ENCODE results near the gene LARGE1.

The LARGE1 gene

GRCh38 chr22:33776491-33776890 is 143.8 kb downstream of the LARGE1 start:
- DNase-seq (ENCODE audit: low read depth, low spot score) = no peak

DNA sequence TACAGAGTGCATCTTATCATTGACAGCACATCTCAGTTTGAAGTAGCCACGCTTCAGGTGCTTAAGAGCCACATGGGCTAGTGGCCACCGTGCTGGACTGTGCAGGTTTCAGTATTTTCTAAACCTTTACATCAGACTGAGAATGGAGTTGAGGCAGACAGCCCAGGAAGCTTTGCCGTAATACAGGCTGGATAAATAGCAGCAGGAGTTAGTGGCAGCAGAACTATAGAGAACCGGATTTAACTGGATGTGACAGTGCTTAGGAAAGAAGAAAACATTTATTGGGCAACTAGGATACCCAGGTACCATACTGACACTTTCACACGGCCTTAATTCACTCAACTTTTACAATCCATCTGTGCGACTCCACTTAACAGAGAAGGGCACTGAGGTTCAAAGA is 145.5 kb downstream of the LARGE1 start:
- no peak for DNase-seq (ENCODE audit: low read depth, low spot score)

DNA sequence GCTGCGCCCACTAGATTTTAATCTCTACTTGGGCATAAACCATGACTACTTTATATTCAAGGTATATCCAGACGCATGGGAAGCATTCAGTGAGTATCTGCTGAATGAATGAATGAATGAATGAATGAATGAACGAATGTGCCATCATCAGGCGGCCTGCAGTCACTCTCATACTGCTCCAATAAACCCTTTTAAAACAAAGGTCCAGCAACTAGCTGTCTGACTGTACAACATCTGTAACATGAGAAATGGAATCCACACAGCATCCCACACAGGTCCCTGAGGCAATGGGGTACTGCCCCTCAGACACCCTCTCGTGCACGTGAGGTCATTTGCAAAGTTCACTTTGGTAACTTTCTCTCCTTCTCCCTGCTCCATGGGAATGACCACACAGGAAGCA is 147.5 kb downstream of the LARGE1 start:
- DNase-seq (ENCODE audit: low read depth, low spot score) = no peak

- no peak for DNase-seq (ENCODE audit: low read depth, low spot score)
Measured at GRCh38 chr22:33771136-33771535, 149.1 kb downstream of the LARGE1 start.

DNA sequence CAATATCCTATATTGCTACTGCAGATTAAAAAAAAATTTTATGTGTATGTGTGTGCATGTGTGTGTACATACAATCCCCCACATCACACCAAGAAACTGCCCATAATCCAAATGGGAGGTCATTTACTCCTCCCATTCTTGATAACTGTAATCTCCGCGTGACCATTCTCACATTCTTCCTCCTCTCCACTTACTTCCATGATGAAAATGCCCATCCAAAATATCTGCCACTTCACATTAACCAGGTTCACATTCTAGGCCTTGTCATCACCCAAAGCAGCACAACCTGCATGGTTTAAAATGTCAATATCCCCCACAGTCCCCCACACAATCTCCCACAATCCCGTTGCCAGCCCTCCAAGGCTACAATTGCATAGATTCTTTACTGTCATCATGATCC is 149.6 kb downstream of the LARGE1 start:
- DNase-seq (ENCODE audit: low read depth, low spot score) = no peak

GRCh38 chr22:33766091-33766490 is 154.2 kb downstream of the LARGE1 start:
- DNase-seq (ENCODE audit: low read depth, low spot score) = no peak

DNA sequence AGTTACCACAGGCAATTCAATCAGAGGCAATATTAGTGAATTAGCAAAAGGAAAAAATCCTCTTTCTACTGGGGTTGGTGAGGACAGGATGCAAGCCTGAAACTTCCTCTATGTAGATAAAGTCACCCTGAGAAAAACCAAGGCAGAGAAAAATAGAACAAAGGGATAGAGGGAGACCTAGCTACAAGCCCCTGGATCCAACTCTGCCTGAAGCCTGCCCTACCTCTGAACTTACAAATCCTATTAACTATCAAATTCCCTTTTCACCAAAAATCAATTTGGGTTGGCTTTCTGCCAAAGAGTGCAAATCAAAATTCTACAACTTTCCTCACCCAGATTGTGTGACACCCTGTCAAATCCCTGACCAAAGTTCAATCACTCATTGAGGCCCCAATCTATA is 161.3 kb downstream of the LARGE1 start:
- no peak for DNase-seq (ENCODE audit: low read depth, low spot score)

DNA sequence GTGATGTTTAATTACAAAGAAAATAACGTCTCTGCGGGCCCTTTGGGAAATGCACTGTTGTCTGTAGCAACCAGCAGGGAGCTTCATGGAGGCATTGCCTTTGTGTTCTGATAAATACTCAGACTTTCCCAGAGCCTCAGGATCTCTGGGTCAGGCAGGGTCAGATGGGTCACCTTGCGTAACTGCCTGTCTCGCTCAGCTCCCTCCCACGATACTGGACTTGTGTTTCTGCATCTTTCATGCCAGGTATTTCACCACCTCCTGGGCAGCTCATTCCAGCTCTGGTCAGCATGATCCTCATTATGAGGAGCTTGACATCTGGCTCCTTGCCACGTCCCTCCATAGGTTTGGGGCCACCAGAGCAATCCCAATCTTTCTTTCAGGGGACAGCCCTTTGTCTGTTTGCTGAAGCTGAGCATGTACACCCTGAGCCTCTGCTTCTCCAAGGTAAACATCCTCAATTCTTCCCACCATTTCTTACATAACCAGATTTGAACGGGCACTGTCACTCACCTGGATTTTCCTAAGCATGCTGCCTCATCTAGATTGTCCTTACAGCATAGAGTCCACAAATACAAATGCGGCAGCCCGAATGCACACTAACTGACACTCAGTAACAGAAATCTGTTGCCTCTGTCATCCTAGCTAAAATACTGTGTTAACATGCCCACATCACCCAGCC is 162.3 kb downstream of the LARGE1 start:
- no peak for DNase-seq (ENCODE audit: low read depth, low spot score)

DNA sequence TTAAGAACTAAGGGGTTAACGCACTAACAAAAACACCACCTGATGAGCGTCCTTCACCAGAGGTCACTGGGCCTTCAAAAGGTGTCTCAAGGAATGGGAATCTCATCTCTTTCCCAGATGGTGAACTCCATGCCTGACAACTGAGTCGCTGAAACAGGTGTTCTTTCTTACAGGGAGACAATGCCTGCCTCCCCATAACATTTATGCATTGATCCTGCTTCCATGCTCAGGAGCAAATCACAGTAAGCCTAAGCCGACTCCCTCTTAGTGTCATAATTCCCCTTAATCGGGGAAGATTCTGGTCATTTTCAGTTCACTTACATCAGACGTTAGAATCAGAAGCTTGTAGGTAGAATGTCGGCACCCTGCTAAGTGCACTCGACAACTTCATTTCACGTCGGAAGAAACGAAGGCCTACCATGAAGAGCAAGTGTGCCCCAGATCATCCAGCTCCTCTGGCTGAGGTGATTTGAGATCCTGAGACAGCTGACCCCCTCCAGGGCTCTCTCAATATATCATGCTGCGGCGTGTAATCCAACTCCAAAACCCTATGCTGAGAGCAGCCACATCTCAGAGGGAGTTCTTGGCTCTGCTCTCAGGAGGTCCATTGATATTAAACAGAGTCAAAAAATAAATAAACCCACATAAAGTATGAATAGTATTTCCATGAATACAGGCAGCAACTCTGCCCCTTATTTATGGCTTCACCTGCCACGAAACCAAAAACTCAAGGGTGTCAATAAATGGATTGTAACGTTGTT is 163.1 kb downstream of the LARGE1 start:
- no peak for DNase-seq (ENCODE audit: low read depth, low spot score)

DNA sequence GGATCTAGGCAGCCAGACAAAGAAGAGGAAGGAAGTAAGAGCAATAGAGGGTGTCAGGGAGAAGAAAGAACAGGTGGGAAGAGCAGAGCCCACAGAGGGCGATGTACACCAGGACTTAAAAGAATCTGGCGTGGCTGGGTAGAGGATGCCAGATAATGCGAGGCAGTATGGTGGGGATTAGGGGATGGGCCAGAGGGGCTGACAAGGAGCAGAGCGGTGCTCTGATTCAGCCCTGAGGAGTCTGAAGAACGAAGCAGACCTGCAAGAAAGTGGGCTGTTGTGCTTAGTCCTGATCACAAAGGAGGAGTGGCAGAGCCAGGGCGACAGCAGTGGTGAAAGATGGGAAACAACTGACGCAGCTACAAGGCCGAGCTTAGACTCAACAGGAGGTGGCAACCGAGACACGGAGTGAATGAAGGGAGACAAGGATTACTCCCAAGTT is 163.7 kb downstream of the LARGE1 start:
- peak; percentile 47 for DNase-seq (ENCODE audit: low read depth, low spot score)

GRCh38 chr22:33748714-33749113 is 171.6 kb downstream of the LARGE1 start:
- no peak for DNase-seq (ENCODE audit: low read depth, low spot score)

DNA sequence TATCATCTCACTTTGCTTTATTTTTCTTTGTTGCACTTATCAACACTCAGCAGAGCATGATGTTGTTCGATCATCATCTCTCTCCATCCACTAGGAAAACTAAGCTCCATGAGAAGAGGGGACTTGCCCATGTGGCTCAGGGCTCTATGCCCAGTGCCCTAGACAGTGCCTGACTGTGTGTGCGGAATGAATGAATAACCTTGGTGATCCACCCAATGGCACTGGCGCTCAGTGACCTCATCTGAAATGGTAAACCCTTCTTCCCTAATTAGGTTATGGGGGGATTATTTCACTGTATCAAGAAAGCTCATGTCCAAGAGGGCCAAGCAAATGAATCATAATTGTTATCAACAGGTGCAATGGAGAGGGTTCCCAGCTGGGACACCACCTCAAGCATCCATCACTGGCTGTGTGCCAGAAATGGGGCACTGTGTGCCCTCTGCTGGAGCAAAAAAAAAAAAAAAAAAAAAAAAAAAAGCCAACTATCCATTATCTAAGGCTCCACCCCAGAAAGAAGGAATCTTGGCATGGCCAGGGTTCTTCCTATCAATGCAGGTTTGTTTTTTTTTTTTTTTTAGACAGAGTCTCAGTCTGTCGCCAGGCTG is 172.6 kb downstream of the LARGE1 start:
- DNase-seq (ENCODE audit: low read depth, low spot score) = no peak

DNA sequence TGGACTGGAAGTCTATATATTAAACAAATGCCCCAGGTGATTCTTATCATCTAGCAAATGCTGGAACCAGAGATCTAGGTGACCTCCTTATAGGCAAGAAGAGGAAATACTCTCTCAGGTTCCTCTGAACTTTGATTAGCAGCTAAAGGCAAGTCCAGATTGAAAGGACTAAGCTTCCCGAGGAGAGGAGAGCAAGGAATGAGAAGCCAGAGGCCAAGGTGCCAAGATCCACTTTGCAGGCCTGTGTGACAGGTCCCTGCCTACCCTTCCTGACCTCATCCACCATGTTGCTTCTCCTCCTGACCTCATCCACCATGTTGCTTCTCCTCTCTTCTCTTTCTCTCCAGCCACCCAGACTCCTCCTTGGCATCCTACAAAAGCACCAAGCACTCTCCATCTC is 173.2 kb downstream of the LARGE1 start:
- no peak for DNase-seq (ENCODE audit: low read depth, low spot score)

GRCh38 chr22:33746501-33746928 is 173.8 kb downstream of the LARGE1 start:
- DNase-seq (ENCODE audit: low read depth, low spot score) = no peak

DNA sequence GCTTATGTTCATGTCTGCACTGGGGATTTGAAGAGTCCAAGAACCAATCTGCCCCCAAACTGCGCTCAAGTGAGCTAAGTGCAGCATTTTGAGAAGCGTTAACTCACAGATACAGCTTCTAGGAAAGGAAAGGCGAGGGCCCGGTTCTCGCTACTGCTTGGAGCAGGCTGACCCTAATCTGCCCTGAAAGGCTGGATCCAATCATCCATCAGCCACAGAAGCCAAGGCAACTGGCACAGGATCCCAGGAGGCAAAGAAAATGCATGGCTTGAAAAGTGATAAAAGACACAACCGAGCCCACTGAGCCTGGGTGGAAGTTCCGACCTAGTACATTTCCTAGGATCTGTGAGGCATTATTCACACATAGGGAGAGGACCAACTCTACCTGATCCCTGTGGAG is 174.8 kb downstream of the LARGE1 start:
- no peak for DNase-seq (ENCODE audit: low read depth, low spot score)

DNA sequence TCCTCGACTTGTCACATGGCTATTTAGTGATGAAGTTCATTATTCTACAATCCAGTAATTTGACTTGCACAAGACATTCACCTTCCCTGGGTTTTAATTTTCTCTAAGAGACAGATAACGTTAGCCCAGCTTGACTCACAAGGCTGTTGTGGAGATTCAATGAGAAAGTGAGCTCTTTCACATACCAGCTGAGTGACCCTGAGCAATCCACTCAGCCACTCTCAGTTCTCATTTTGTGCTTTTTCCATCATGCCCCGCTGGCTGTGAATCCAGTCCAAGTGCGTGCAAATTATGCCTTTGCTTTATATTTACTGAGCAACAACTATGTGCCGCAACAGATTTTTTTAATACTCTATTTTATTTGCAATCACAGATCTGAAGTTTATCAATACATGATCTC is 176.5 kb downstream of the LARGE1 start:
- no peak for DNase-seq (ENCODE audit: low read depth, low spot score)

DNA sequence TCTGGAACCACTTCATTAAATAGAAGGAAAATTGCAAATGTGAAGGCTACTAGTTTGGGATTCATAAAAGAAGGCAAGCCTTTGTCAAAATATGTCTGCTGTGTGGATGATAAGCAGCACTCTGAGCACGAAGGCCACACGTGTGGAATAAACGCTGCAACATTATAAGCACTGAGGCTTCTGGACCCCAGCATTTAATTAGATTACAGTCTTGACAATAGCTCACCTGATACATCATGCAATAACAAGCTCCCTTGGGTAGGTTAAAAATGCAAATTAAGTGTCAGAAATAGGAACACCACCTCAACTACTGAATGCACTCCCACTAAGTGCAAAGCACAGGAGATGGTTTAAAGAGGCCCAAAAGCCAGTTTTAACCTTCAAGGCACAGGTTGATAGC is 179.3 kb downstream of the LARGE1 start:
- no peak for DNase-seq (ENCODE audit: low read depth, low spot score)

GRCh38 chr22:33739516-33739915 is 180.8 kb downstream of the LARGE1 start:
- DNase-seq (ENCODE audit: low read depth, low spot score) = no peak

GRCh38 chr22:33737662-33738061 is 182.6 kb downstream of the LARGE1 start:
- DNase-seq (ENCODE audit: low read depth, low spot score) = no peak

- no peak for DNase-seq (ENCODE audit: low read depth, low spot score)
Measured at GRCh38 chr22:33735978-33736377, 184.3 kb downstream of the LARGE1 start.

DNA sequence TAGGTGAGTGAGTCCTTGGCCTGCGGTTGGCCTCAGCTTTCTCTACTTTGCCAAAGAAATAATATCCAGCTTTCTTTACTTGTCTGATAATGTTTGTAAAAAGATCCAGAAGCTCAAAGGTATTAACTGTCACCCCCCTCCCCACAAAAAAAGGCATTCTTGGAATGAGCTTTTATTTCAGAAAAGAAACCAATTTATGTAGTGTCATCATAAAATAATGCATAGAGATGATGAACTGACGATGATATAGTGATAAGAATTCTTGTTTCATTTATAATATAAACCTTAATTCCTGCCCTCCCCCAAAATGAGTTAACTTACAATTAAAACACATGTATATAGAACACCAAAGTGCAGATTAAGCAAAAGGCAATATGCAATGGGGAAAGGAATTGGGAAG is 191.4 kb downstream of the LARGE1 start:
- no peak for DNase-seq (ENCODE audit: low read depth, low spot score)

GRCh38 chr22:33726294-33726734 is 194.0 kb downstream of the LARGE1 start:
- no peak for DNase-seq (ENCODE audit: low read depth, low spot score)

GRCh38 chr22:33723915-33724314 is 196.4 kb downstream of the LARGE1 start:
- DNase-seq (ENCODE audit: low read depth, low spot score) = no peak
